T47D (cell line): Measurements from ENCODE around the gene TMEM256.
A peak's percentile ranks its signal among the peaks of the same experiment; 100 is the strongest.

Experiments
- DNase-seq, 2 experiments: peaks; one replicate each; pipeline versions ENCODE4 v3.0.0 to v3.0.0-alpha.2; 2011 to 2012; ENCODE audit warnings: low read depth in 1 of 2, low spot score in 1 of 2
- JUND ChIP-seq: IDR thresholded peaks from 2 replicates; pipeline ENCODE4 v1.6.1; 2012; ENCODE audit warnings: low read depth
- in situ Hi-C: cut with HindIII; loops from 2 replicates; pipeline ENCODE4 v1.10.0; 2016; ENCODE audit warnings: low sequenced_read_pairs, low pct_unique_long_range_greater_than_20kb

TMEM256 gene

DNA sequence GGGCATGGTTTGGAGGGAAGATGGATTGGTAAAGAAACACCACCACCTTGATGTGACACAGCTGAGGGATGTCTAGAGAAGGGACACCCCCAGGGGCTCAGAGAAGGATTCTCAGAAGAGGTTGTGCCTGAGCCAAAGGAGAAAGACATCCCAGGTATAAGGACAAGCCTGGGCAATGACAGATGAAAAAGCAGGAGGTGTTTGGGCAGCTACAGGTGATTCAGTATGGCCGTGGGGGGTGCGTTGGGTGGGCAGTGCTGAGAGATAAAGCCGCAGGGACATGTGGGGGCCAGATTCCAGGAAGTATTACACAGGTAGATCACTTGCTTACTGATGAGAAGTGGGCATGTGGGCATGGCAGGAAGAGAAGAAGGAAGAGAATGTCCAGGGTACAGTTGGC, 42.0 kb downstream of the TMEM256 start:
- no peak for DNase-seq
- in situ Hi-C loops: no loop called here
- no peak for TF ChIP-seq JUND

DNA sequence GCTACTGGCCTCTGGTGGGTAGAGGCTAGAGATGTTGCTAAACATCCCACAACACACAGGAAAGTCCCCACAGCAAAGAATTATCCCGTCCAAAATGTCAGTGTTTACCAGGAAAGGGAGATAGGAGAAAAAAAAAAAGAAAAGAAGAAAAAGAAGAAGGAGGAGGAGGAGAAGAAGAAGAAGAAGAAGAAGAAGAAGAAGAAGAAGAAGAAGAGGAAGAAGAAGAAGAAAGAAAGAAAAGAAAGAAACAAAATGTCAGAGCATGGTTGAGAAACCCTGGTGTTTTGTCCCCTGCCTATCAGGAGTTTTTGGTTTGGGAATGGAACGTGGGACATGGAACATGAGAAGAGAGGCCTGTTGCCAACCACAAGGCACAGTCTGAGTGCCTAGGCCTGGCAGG, 46.5 kb downstream of the TMEM256 start:
- TF ChIP-seq JUND: no peak
- DNase-seq: no peak
- in situ Hi-C loops: no loop called here

DNA sequence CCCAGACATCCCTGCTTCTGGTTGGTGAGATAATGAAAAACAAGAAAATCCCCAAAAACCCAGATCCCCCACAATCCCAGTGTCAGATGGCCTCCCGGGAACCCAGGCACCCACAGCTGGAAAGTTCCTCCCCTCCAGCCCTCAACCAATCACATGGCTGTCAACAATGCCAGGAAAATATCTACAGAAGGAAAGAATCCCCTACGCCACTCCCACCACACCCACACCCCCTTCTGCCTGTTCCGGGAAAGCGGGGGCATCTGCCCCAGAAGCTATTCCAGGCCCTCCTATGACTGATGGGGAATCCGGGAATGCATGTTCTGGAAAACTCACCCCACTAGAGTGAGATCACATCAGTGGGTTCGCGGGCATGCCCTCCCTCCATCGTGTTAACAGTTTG, 47.1 kb downstream of the TMEM256 start:
- DNase-seq: no peak

DNA sequence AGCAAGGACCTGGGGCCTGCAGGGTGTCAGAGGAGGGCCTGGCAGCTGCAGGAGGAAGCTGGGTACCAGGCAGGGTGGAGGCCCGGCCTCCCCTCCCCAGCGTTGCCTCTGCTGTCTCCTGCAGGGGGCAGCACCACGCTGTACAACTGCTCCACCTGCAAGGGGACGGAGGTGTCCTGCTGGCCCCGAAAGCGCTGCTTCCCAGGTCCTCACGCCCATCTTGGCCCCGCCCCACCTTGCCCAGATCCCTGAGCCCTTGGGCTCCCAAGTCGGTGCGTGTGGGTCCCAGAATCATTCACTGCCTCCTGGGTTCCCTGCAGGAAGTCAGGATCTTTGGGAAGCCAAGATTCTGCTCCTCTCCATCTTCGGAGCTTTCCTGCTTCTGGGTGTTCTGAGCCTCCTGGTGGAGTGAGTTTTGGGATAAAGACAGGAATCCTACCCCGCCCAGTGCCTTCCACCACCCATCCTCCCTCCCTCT, 47.8 kb downstream of the TMEM256 start:
- peak; percentile 71 to 88 for DNase-seq
- no peak for TF ChIP-seq JUND
- in situ Hi-C loops: no loop called here

More for the DNA sequence above, 47.1 kb downstream of the TMEM256 start:
- no peak for TF ChIP-seq JUND
- in situ Hi-C loops: no loop called here

DNA sequence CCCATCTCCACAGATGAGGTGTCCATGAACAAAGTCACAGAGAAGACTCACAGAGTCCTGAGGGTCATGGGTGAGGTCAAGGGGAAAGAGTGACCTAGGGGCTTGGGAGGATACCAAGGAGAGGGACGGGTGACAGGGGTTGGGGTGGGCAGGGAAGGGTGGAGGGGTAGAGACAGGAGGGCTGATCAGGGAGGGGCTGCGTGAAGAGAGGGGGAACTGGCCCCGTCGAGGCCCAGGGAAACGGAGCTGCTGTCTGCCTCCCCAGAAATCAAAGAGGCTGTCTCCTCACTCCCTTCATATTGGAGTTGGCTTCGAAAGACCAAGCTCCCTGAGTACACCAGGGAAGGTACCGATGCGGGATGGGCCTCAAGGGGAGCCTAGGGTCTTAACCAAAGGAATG, 48.3 kb downstream of the TMEM256 start:
- DNase-seq: no peak
- in situ Hi-C loops: no loop called here
- TF ChIP-seq JUND: no peak

DNA sequence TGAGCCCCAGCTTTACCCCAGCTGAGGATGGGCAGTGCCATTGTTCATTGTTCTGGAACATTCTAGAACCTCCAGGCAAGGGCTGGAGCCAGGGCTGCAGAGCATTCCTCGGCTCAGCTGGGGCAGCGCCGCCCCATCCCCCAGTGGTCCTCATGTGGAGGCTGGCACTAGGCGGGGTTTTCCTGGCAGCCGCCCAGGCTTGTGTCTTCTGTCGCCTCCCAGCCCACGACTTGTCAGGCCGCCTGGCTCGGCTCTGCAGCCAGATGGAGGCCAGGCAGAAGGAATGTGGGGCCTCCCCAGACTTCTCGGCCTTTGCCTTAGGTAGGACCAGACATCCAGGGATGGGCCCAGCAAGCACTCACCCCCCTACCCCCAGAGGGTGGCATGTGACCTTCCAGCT, 48.8 kb downstream of the TMEM256 start, which contains the start of gene TMEM95:
TSS of gene TMEM95 (plus strand) at position 104 of the 400 bp plus-strand sequence. CDS start at position 153, 49 bp downstream.
- in situ Hi-C loops: no loop called here
- no peak for DNase-seq
- TF ChIP-seq JUND: no peak

DNA sequence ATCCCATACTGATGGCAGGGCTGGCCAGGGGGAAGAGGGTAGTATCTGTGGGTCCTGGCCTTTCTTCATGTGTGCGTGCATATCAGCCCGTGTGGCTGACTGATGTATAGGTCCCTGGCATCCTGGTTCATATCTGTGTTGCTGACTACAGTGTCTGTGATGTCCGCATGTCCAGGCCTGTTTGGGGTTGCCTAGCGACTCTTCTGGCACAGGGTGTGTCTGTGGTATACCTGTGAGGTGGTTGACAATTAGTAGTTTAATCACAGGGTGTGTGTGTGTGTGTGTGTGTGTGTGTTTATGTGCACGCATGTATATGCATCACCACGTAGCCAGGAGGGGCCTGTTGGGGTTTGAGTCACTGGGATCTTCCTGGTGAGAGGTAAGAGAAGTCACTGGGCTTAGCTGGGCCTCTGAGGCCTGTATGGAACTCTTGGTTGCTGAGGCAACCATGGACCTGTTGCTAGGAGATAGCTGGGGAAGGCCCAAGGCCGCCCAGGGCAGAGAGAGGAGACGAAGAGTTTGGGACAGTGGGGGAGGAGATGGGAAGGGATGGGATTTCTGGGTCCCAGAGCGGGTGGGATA, 49.5 kb downstream of the TMEM256 start:
- in situ Hi-C loops: no loop called here
- TF ChIP-seq JUND: no peak
- no peak for DNase-seq
